HL-60 (cell line): ENCODE results near the gene LRRC32.

Experiments
- GABPA ChIP-seq: IDR thresholded peaks from 2 replicates; pipeline ENCODE4 v1.6.1; 2012; ENCODE audit warnings: low read depth
- POLR2AphosphoS5 ChIP-seq: IDR thresholded peaks from 2 replicates; pipeline ENCODE4 v1.6.1; 2012; ENCODE audit warnings: low read depth
- TF ChIP-seq, protein P1 (sequence below): IDR thresholded peaks from one replicate; pipeline ENCODE4 v1.5.1; 2011; ENCODE audit warnings: low read length, control low read depth, inconsistent platforms; ENCODE audit not compliant: insufficient read depth

- TF ChIP-seq, protein P1, sequence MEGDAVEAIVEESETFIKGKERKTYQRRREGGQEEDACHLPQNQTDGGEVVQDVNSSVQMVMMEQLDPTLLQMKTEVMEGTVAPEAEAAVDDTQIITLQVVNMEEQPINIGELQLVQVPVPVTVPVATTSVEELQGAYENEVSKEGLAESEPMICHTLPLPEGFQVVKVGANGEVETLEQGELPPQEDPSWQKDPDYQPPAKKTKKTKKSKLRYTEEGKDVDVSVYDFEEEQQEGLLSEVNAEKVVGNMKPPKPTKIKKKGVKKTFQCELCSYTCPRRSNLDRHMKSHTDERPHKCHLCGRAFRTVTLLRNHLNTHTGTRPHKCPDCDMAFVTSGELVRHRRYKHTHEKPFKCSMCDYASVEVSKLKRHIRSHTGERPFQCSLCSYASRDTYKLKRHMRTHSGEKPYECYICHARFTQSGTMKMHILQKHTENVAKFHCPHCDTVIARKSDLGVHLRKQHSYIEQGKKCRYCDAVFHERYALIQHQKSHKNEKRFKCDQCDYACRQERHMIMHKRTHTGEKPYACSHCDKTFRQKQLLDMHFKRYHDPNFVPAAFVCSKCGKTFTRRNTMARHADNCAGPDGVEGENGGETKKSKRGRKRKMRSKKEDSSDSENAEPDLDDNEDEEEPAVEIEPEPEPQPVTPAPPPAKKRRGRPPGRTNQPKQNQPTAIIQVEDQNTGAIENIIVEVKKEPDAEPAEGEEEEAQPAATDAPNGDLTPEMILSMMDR: no peak
- TF ChIP-seq POLR2AphosphoS5: no peak
- no peak for TF ChIP-seq GABPA
Observed at GRCh38 chr11:76714493-76714892, 43.9 kb upstream of the LRRC32 start.
